GM12892 (cell line): ENCODE data around the gene DNAH10.

Experiments
- DNase-seq: peaks from one replicate; pipeline ENCODE4 v3.0.0; 2011; ENCODE audit not compliant: insufficient read length
- FAIRE-seq: peaks from 2 replicates; lab custom pipeline; 2011; peaks lifted over from hg19 to GRCh38; lab: Jason Lieb, UNC
- POLR2A ChIP-seq: IDR thresholded peaks from 2 replicates; pipeline ENCODE4 v1.6.1; 2011; ENCODE audit warnings: low read depth, low read length, control low read depth
- POLR2AphosphoS5 ChIP-seq: IDR thresholded peaks from 2 replicates; pipeline ENCODE4 v1.6.1; 2011; ENCODE audit warnings: low read depth, low read length, control low read depth
- TAF1 ChIP-seq: IDR thresholded peaks from 2 replicates; pipeline ENCODE4 v1.6.1; 2011; ENCODE audit warnings: low read depth, mild to moderate bottlenecking, control low read depth, low read length, borderline replicate concordance

The DNAH10 gene

GRCh38 chr12:123801573-123802178, 39.6 kb downstream of the DNAH10 start:
- FAIRE-seq (no peak), DNase-seq (no peak)
- no peak for TF ChIP-seq POLR2A
- no peak for TF ChIP-seq TAF1
- TF ChIP-seq POLR2AphosphoS5: no peak

DNA sequence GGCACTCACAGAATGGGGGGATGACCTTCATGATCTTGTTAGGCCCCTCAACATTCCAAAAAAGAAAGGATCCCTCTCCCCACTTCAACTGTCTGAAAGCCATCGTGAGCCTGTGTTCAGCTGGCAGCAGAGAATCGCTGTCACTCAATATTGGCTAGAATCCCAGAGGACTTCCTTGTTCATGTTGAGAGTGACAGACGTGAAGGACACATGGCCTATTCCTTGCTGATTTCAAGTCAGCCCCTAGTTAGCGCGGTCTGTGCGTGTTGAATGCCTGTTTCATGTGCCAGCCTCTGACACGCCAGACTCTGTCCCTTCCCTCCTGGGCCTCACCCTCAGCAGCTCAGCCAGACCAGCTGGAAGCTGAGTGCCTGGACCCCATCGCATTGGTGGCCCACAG, 43.1 kb downstream of the DNAH10 start:
- DNase-seq: no peak
- no peak for FAIRE-seq
- no peak for TF ChIP-seq POLR2A
- no peak for TF ChIP-seq POLR2AphosphoS5
- no peak for TF ChIP-seq TAF1

DNA sequence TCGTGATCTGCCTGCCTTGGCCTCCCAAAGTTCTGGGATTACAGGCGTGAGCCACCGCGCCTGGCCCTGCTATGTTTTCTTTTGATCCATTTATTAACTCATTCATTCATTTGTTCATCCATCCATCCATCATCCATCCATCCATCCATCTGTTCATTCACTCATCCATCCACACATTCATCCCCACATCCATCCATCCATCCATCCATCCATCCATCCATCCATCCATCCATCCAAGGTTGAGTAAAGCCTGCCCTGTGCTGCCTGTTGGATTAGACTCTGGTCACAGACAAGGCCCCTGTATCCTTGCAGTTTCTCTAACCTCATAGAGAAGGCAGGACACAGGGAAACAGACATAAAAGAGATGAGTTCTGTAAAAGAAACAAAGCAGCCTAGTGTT, 44.9 kb downstream of the DNAH10 start:
- no peak for DNase-seq
- TF ChIP-seq POLR2A (no peak), TAF1 (no peak), POLR2AphosphoS5 (no peak)
- no peak for FAIRE-seq

- TF ChIP-seq POLR2A: no peak
- TF ChIP-seq TAF1: no peak
- no peak for TF ChIP-seq POLR2AphosphoS5
- no peak for DNase-seq
- no peak for FAIRE-seq
Observed at GRCh38 chr12:123807670-123808069, 45.6 kb downstream of the DNAH10 start.

DNA sequence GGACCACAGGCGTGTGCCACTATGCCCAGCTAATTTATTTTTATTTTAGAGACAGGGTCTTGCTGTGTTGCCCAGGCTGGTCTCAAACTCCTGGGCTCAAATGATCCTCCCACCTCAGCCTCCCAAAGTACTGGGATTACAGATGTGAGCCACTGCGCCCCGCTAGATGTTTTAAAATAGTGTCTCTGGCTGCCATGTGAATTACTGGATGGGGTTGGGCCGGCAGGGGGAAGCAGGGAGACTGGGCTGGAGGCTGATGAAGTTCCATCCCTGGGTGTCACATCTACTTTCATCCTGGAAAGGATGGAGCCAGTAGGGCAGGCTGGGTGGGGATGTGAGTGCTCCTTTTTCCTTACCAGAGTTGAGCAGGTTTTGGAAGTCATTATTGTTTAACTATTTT, 46.1 kb downstream of the DNAH10 start:
- FAIRE-seq: no peak
- no peak for DNase-seq
- no peak for TF ChIP-seq TAF1

DNA sequence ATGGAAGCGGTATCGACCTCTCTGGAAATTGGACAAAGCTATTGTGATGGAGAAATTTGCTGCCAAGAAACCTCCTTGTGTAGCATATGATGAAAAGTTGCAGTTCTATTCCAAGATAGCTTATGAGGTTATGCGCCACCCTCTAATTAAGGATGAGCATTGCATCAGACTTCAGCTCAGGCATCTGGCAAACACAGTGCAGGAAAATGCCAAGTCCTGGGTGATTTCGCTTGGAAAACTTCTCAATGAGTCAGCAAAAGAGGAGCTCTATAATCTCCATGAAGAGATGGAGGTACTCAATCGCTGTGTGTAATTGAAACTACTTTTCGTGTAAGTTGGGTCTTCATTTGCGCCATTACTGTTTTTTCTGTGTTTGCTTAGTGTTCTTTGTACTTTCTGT, 51.2 kb downstream of the DNAH10 start:
- DNase-seq (no peak), FAIRE-seq (no peak)
- TF ChIP-seq TAF1 (no peak), POLR2A (no peak), POLR2AphosphoS5 (no peak)

- DNase-seq (no peak), FAIRE-seq (no peak)
- TF ChIP-seq POLR2A: no peak
Observed at GRCh38 chr12:123815968-123816367, 53.9 kb downstream of the DNAH10 start.

DNA sequence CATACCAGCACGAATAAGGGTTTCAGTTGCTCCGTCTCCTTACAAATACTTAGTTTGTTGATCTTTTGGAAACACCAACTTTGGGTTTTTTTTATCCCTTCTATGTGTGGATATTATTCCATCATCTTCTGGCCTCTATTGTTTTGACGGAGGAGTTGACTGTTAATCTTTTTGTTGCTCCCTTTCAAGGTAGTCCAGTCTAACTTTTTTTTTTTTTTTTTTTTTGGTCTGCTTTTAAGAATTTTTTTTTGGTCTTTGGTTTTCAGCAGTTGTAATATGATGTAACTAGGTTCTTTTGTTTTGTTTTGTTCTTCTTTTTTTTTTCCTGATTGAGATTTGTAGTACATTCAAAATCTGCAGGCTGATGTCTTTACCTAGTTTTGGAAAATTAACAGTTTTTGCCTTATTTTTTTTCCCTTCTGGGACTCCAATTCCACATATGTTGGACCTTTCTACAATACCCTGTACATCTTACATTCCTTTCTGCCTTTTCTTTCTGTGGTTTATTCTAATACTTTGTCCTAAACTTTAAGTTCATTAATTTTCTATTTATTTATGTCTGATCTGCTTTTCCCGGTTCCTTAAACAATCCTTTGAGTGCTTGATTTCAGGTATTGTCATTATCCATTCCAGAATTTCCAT, 54.9 kb downstream of the DNAH10 start:
- DNase-seq (no peak), FAIRE-seq (no peak)
- TF ChIP-seq POLR2AphosphoS5 (no peak), POLR2A (no peak)

GRCh38 chr12:123822804-123823203, 60.7 kb downstream of the DNAH10 start:
- no peak for TF ChIP-seq POLR2AphosphoS5
- TF ChIP-seq TAF1: no peak
- TF ChIP-seq POLR2A: no peak
- no peak for FAIRE-seq
- DNase-seq: no peak

DNA sequence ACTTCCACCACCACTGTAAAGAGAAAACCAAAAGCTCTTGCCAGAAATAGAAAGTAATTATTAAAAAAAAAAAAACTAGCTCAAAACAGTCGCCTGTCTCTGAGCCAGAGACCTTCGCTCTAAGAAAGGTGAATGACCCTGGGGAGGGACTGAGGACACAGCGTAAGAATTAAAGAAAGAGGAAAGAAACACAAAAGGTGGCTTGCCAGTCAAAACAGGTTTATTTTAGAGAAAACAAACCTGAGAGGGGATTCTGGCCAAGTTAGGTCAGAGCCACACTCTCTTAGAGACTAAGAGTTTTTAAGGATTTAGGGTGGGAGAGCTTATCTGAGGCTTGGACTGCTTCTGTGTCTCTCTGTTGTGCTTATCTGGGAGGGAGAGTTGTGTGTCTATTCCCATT, 66.0 kb downstream of the DNAH10 start:
- DNase-seq: no peak
- FAIRE-seq: no peak
- TF ChIP-seq POLR2AphosphoS5 (no peak), TAF1 (no peak), POLR2A (no peak)

DNA sequence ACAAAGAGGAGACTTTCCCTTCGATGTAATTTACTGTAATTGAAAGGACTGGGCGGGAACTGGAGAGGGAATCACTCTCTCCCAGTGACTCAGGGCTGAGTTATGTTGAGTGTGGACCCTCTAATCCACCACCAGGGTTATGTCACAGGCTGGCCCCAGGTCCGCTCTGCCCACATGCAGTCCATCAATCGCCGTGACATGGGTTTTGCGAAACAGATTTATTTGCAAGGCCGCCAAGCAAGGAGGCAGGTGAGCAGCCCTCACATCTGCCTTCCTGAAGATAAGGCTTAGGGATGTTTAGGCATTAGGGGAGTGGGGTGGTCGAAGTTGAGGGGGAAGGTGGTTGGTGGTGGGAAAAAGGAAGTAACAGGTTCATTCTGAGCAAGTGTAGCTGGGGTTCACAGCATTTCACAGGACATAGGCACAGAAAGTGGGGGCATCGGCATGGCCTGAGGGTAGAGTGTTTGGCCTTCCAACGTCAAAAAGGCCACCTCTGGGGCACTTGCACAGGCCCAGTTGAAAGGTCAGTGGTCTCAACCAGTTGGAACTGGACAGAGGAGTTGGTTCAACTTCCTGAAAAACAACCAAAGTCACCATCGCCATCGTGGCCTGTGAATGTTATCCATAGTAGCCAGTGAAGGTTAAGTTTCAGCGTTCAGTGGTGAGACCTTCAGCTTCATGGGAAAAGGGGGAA, 66.9 kb downstream of the DNAH10 start:
- DNase-seq (no peak), FAIRE-seq (no peak)
- TF ChIP-seq POLR2AphosphoS5: no peak
- no peak for TF ChIP-seq POLR2A
- TF ChIP-seq TAF1: no peak

GRCh38 chr12:123829561-123829960, 67.5 kb downstream of the DNAH10 start:
- FAIRE-seq (no peak), DNase-seq (no peak)
- TF ChIP-seq TAF1: no peak
- no peak for TF ChIP-seq POLR2AphosphoS5
- no peak for TF ChIP-seq POLR2A

GRCh38 chr12:123830675-123831074, 68.6 kb downstream of the DNAH10 start:
- FAIRE-seq (no peak), DNase-seq (no peak)
- TF ChIP-seq TAF1 (no peak), POLR2AphosphoS5 (no peak), POLR2A (no peak)

GRCh38 chr12:123832052-123832451, 70.0 kb downstream of the DNAH10 start:
- TF ChIP-seq TAF1 (no peak), POLR2A (no peak), POLR2AphosphoS5 (no peak)
- FAIRE-seq (no peak), DNase-seq (no peak)
